ENCODE results near the gene PDGFRB. TPM values are rescaled to one million over a fixed set of nuclear protein-coding genes. Genes with fewer than 3 reads are reported as not detected.

The PDGFRB gene
- total RNA-seq, 2 experiments from 2014 or later = 0.23 to 3.0 TPM

DNA sequence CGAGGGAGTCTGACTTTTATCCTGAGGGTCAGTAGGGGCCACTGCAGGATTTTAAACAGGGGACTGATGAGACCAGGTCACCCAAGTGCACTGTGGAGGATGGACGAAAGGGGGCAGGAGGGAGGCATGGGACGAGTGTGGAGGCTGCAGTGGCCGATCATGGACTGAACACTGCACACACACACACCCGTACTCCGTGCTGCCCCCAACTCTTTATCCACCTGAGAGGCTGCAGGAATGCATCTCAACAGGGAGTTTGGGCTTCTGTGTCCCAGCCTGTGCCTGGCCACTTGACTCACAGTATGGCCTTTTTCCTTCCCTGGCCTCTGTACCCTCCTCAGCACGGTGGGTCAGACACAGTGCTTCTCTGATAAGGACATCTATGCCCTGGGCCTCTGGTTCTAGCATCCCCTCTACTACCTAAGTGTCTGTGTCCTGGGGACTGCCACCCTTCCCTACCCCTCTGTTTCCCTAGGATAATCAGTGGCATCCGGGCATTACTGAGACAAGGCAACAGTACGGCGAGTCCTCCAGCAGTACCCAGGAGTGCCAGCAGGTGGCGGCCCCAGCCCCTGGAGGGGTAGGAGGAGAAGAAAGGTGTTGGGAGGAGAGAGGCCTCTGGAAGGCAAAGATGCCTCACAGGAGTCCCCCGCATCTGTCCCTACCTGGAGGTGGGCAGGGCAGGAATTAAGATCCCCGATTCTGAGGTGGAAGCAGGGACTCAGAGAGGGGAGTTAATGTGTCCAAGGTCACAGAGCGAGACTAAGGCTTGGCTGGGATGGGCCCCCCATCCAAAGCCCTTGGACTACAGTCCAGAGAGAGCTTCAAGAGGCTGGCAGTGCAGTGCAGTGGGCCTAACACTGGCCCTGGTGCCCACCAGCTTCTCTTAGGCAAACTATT lies 5.8 kb upstream of the PDGFRB start:
- ChIA-PET CTCF (ENCODE audit: unreplicated experiment) (no interaction called here), POLR2A (no interaction called here)
- Histone ChIP-seq H3K27ac (ENCODE audit: low read depth, low read length, poor library complexity, severe bottlenecking) (no peak overlapping the region), H2AFZ (ENCODE audit: low read length) (no peak overlapping the region), H3K4me3 (ENCODE audit: low read depth, low read length, poor library complexity, severe bottlenecking) (no peak overlapping the region), H3K36me3 (ENCODE audit: insufficient read depth, low read length) (no peaks in the 10 kb centered on the region), H3K9me3 (ENCODE audit: low read length) (no peaks in the 10 kb centered on the region), H3K9me2 (ENCODE audit: insufficient read depth, low read length) (no peaks in the 10 kb centered on the region), H3K4me2 (ENCODE audit: low read length) (no peak overlapping the region; the same call in 1 of the 2 replicates), H4K20me1 (ENCODE audit: insufficient read depth, low read length) (no peaks in the 10 kb centered on the region), H3K4me1 (ENCODE audit: insufficient read depth, low read length, poor library complexity, severe bottlenecking) (peaks cover 13% of the 10 kb centered on the region), H3K79me2 (ENCODE audit: insufficient read depth, low read depth, low read length) (no peaks in the 10 kb centered on the region)
- peak; percentile 69 for DNase-seq (ENCODE audit: low spot score)
- TF ChIP-seq EZH2phosphoT487 (IDR thresholded peaks at IDR 0.05; ENCODE audit: borderline replicate concordance, low read depth, low read length) (no peak), CTCF (conservative IDR thresholded peaks at IDR 0.05; ENCODE audit: low read length) (peak; percentile 91)
- intact Hi-C loops (cut with micrococcal nuclease; ENCODE audit: unreplicated experiment) = loop anchor here (1.0 kb wide), 3 partner anchors 57 to 275 kb away; no protein-coding TSS in a partner anchor
- BruUV-seq (replicated peaks) = no TSS peak

DNA sequence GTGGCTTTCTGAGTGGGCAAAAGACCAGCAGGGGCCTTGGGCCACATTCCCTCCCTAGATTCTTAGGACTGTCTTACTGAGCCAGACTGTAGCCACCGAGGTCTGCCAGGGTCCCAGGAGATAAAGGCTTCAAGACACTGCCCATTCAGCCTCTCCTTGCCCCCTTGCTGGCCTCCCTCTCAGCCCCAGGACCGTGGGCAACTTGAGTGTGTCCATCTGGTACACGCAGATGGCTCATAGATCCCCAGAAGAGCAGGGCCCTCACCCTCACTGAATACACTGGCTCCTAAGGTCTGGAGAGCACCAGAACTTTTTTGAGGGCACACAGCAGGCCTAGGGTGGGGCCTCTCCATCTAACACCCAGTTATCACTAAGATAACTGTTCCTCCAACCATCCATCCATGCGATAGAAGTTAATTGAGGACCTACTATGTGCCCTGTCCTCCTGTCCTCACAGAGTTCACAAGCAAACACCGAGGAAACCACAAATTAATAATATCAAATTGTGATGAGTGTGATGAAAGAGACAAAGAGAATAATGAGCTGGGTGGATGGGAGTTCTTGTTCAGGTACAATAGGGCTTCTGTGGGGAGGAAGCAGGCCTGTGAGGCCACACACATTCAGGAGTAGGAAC lies 4.9 kb upstream of the PDGFRB start:
- ChIA-PET POLR2A (interaction anchor here (0.6 kb wide), 1 partner anchor 371 kb away, joined by 8 read pairs; no protein-coding TSS in a partner anchor), CTCF (ENCODE audit: unreplicated experiment) (no interaction called here)
- no peaks in the 10 kb centered on the region for H3K36me3 ChIP-seq (ENCODE audit: insufficient read depth, low read length)
- H3K4me1 ChIP-seq (ENCODE audit: insufficient read depth, low read length, poor library complexity, severe bottlenecking) = peaks cover 13% of the 10 kb centered on the region
- H3K4me2 ChIP-seq (ENCODE audit: low read length) = 0 out of 2 replicates have a peak overlapping the region, but pooled peaks have one; percentile 6
- no peaks in the 10 kb centered on the region for H4K20me1 ChIP-seq (ENCODE audit: insufficient read depth, low read length)
- 0 out of 2 replicates have a peak overlapping the region, but pooled peaks have one; percentile 6 for H2AFZ ChIP-seq (ENCODE audit: low read length)
- no peaks in the 10 kb centered on the region for H3K9me2 ChIP-seq (ENCODE audit: insufficient read depth, low read length)
- intact Hi-C loops (cut with micrococcal nuclease; ENCODE audit: unreplicated experiment) = loop anchor here (1.0 kb wide), 3 partner anchors 58 to 276 kb away; no protein-coding TSS in a partner anchor
- no peak overlapping the region for H3K4me3 ChIP-seq (ENCODE audit: low read depth, low read length, poor library complexity, severe bottlenecking)
- DNase-seq (ENCODE audit: low spot score) = no peak
- H3K79me2 ChIP-seq (ENCODE audit: insufficient read depth, low read depth, low read length) = no peaks in the 10 kb centered on the region
- no peaks in the 10 kb centered on the region for H3K9me3 ChIP-seq (ENCODE audit: low read length)
- TF ChIP-seq EZH2phosphoT487 (IDR thresholded peaks at IDR 0.05; ENCODE audit: borderline replicate concordance, low read depth, low read length) (no peak), CTCF (conservative IDR thresholded peaks at IDR 0.05; ENCODE audit: low read length) (no peak)
- BruUV-seq (replicated peaks) = no TSS peak
- no peak overlapping the region for H3K27ac ChIP-seq (ENCODE audit: low read depth, low read length, poor library complexity, severe bottlenecking)
